ENCODE data around the gene ARSG. TPM values are rescaled to one million over a fixed set of nuclear protein-coding genes. Genes with fewer than 3 reads are reported as not detected.

Gene ARSG
- total and polyA plus RNA-seq, 2 donors (not counting 1 experiment from before 2014, with no cell fraction given) = 5.5 to 18.4 TPM

DNA sequence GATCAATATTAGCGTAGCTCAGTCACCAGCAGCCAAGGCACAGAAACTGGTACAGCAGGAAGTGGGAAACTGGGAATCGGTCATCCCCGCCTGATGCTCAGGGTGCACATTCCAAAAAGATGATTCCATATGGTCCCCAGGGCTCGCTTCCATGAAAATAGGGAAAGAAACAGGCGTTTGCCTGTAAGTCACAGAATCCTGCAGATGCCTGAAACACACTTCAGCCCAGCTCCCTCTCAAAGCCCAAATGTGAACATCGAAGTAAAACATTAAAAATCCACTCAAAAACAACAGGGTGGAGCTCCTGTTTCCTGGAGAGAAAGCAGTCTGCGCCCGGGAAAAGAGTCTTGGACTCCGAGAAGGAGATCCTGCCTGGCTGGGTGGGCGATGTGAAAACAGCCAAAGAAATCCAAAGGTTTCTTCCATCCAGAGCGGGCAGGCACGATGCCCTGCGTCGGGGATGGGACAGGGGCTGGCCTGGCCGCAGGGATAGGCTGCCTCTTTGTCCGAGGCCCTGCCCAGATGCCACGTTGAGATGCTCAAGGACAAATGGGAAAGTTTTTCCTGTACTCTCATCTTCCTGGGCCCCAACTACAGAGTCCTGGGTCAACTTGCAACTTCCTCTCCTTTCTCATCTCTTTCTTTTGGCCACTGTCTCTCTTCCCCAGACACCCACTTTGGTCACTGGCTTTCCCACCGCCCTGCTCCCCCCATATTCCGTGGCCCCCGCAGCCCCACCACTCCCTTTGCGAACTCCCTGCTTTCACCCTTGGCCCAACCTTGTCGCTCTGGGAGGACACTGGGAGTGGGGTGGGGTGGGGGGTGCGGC, 165.3 kb downstream of the ARSG start:
- peak overlapping the region; percentile 20 to 47 for H3K27ac ChIP-seq (ENCODE audit: low read length in 2 of 2)
- H3K79me2 ChIP-seq (ENCODE audit: control insufficient read depth, insufficient read depth, low read length) = no peaks in the 10 kb centered on the region
- H2AFZ ChIP-seq (ENCODE audit: insufficient read depth, low read depth, low read length, poor library complexity, severe bottlenecking) = peak overlapping the region; percentile 82
- ChIA-PET POLR2A (interaction anchor here (0.9 to 2.7 kb wide), 5 partner anchors 19 to 252 kb away, joined by 3 to 16 read pairs (median 5); partner anchors contain the start of genes AMZ2 and PRKAR1A), CTCF (interaction anchor here (0.7 to 7.4 kb wide), 17 partner anchors 10 to 462 kb away, joined by 3 to 42 read pairs (median 6); no protein-coding TSS in a partner anchor)
- H3K9ac ChIP-seq (ENCODE audit: low read length) = peak overlapping the region; percentile 61
- peaks cover 10 to 17% of the 10 kb centered on the region in 2 donors for H3K4me1 ChIP-seq (ENCODE audit: control insufficient read depth in 2 of 2, insufficient read depth in 2 of 2, low read length in 2 of 2)
- H3K36me3 ChIP-seq (replicated peaks in 1 of 2; ENCODE audit: control extremely low read depth in 1 of 2, control insufficient read depth in 1 of 2, extremely low read depth in 1 of 2, insufficient read depth in 2 of 2, low read length in 1 of 2) = no peaks in the 10 kb centered on the region
- no peaks in the 10 kb centered on the region for H3K27me3 ChIP-seq (replicated peaks in 1 of 4; ENCODE audit: control extremely low read depth in 1 of 4, control insufficient read depth in 3 of 4, insufficient read depth in 4 of 4, low read length in 3 of 4)
- intact Hi-C loops (cut with micrococcal nuclease) = loop anchor here (1.0 to 5.0 kb wide), 10 partner anchors 20 to 739 kb away; partner anchors contain the start of genes AMZ2, KPNA2, NOL11 and PRKAR1A
- Mint-ChIP-seq H3K4me1 (peaks cover 18% of the 10 kb centered on the region), H3K27me3 (no peaks in the 10 kb centered on the region), H3K9me3 (ENCODE audit: insufficient read depth) (no peaks in the 10 kb centered on the region), H3K27ac (peak overlapping the region; percentile 78), H3K4me3 (peak overlapping the region; percentile 90)
- TF ChIP-seq, protein P1, sequence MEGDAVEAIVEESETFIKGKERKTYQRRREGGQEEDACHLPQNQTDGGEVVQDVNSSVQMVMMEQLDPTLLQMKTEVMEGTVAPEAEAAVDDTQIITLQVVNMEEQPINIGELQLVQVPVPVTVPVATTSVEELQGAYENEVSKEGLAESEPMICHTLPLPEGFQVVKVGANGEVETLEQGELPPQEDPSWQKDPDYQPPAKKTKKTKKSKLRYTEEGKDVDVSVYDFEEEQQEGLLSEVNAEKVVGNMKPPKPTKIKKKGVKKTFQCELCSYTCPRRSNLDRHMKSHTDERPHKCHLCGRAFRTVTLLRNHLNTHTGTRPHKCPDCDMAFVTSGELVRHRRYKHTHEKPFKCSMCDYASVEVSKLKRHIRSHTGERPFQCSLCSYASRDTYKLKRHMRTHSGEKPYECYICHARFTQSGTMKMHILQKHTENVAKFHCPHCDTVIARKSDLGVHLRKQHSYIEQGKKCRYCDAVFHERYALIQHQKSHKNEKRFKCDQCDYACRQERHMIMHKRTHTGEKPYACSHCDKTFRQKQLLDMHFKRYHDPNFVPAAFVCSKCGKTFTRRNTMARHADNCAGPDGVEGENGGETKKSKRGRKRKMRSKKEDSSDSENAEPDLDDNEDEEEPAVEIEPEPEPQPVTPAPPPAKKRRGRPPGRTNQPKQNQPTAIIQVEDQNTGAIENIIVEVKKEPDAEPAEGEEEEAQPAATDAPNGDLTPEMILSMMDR (IDR thresholded peaks at IDR 0.05) = no peak
- no peak for TF ChIP-seq EZH2 (IDR thresholded peaks at IDR 0.05; ENCODE audit: borderline replicate concordance, insufficient read depth, low read depth, low read length, poor library complexity, severe bottlenecking)
- H4K20me1 ChIP-seq (ENCODE audit: control insufficient read depth, insufficient read depth, low read length, poor library complexity, severe bottlenecking) = no peaks in the 10 kb centered on the region
- H3K4me2 ChIP-seq (replicated peaks; ENCODE audit: low read depth, low read length, poor library complexity, severe bottlenecking) = peak overlapping the region; percentile 85
- DNase-seq (no peak), ATAC-seq (ENCODE audit: low read depth) (no peak)
- WGBS (ENCODE audit: insufficient coverage) = 58% methylated on average over 16 of the region's 23 CpGs
- H3K4me3 ChIP-seq (ENCODE audit: control extremely low read depth in 1 of 5, extremely low read depth in 1 of 5, insufficient read depth in 1 of 5, low read depth in 2 of 5, low read length in 4 of 5) = peak overlapping the region; percentile 41 to 75 (median 66)
- H3K9me3 ChIP-seq (ENCODE audit: control extremely low read depth in 1 of 3, control insufficient read depth in 2 of 3, insufficient read depth in 1 of 3, low read length in 2 of 3) = no peaks in the 10 kb centered on the region

All from B cell (primary cell).